ENCODE results near the gene PCYOX1L. TPM values are rescaled to one million over a fixed set of nuclear protein-coding genes. Genes with fewer than 3 reads are reported as not detected.

PCYOX1L gene
- total RNA-seq, 1 experiment from 2014 or later: 8.3 TPM

DNA sequence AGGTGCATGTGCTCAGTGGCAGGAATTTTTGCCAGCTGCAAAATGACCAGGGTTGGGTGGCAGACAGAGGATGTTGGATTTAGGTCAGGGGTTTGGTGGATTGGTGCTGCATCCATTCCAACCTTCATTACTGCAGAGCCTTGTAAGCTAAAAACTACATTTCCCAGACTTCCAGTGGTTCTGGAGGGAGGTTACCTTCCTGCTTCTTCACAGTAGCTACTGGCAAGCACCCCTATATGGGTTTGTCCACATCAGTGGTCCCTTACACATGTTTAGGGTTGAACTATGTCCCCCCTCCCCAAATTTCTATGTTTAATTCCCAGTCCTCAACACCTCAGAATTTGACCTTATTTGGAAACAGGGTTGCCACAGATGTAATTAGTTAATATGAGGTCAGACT is 41.9 kb downstream of the PCYOX1L start:
- CTCF ChIA-PET: no interaction called here

DNA sequence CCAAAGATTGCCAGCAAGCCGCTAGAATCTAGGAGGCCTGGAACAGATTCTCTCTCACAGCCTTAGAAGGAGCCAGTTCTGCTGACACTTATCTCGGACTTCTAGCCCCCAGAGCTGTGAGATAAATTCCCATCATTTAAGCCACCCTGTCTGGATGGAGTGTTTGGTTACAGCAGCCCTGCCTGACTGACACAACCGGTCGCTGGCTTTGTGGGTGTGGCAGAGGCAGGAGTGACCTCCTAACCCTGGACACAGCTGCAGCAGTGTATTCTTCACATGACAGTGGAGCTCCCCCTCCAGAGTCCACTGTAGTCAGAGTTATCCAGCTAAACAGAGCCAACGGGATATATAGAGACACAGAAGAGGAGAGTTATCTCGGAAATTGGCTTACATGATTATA is 42.5 kb downstream of the PCYOX1L start:
- BruUV-seq (replicated peaks): no TSS peak
- H2AFZ ChIP-seq: no peak overlapping the region
- TF ChIP-seq, protein P1, sequence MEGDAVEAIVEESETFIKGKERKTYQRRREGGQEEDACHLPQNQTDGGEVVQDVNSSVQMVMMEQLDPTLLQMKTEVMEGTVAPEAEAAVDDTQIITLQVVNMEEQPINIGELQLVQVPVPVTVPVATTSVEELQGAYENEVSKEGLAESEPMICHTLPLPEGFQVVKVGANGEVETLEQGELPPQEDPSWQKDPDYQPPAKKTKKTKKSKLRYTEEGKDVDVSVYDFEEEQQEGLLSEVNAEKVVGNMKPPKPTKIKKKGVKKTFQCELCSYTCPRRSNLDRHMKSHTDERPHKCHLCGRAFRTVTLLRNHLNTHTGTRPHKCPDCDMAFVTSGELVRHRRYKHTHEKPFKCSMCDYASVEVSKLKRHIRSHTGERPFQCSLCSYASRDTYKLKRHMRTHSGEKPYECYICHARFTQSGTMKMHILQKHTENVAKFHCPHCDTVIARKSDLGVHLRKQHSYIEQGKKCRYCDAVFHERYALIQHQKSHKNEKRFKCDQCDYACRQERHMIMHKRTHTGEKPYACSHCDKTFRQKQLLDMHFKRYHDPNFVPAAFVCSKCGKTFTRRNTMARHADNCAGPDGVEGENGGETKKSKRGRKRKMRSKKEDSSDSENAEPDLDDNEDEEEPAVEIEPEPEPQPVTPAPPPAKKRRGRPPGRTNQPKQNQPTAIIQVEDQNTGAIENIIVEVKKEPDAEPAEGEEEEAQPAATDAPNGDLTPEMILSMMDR (conservative IDR thresholded peaks at IDR 0.05): no peak
- TF ChIP-seq EZH2 (IDR thresholded peaks at IDR 0.05; ENCODE audit: low read depth): no peak
- peak in 1 of 2 experiments; percentile 25 for DNase-seq
- H3K4me1 ChIP-seq (replicated peaks; ENCODE audit: insufficient read depth): peaks cover 11% of the 10 kb centered on the region
- CTCF ChIA-PET: no interaction called here
- no peak overlapping the region for H3K4me3 ChIP-seq
- no peaks in the 10 kb centered on the region for H3K9me3 ChIP-seq (ENCODE audit: insufficient read depth, low read depth)
- no peaks in the 10 kb centered on the region for H3K79me2 ChIP-seq (ENCODE audit: low read depth)
- intact Hi-C loops (cut with micrococcal nuclease; ENCODE audit: unreplicated experiment): no loop called here
- H3K27me3 ChIP-seq (ENCODE audit: insufficient read depth, low read depth): no peaks in the 10 kb centered on the region
- H3K9me2 ChIP-seq (ENCODE audit: insufficient read depth): no peaks in the 10 kb centered on the region
- H4K20me1 ChIP-seq (ENCODE audit: insufficient read depth): no peaks in the 10 kb centered on the region
- H3K36me3 ChIP-seq (ENCODE audit: low read depth): no peaks in the 10 kb centered on the region
- H3F3A ChIP-seq (ENCODE audit: insufficient read depth, low read depth): peaks cover 8% of the 10 kb centered on the region; the same call in 1 of the 2 replicates
- H3K27ac ChIP-seq: no peak overlapping the region
- no peak overlapping the region for H3K4me2 ChIP-seq
- POLR2A ChIA-PET (ENCODE audit: unreplicated experiment): interaction anchor here (0.5 to 0.6 kb wide), 2 partner anchors 11 to 47 kb away, joined by 3 to 5 read pairs; no protein-coding TSS in a partner anchor

More for the DNA sequence above, 41.9 kb downstream of the PCYOX1L start:
- H3K4me1 ChIP-seq (replicated peaks; ENCODE audit: insufficient read depth): peaks cover 7% of the 10 kb centered on the region
- BruUV-seq (replicated peaks): no TSS peak
- no peak overlapping the region for H3K4me2 ChIP-seq
- no peaks in the 10 kb centered on the region for H3K36me3 ChIP-seq (ENCODE audit: low read depth)
- H2AFZ ChIP-seq: no peak overlapping the region
- DNase-seq: no peak
- POLR2A ChIA-PET (ENCODE audit: unreplicated experiment): interaction anchor here (0.5 kb wide), 1 partner anchor 46 kb away, joined by 3 read pairs; no protein-coding TSS in a partner anchor
- H3F3A ChIP-seq (ENCODE audit: insufficient read depth, low read depth): peaks cover 8% of the 10 kb centered on the region; the same call in 1 of the 2 replicates
- TF ChIP-seq, protein P1 (conservative IDR thresholded peaks at IDR 0.05): no peak
- no peak for TF ChIP-seq EZH2 (IDR thresholded peaks at IDR 0.05; ENCODE audit: low read depth)
- no peaks in the 10 kb centered on the region for H3K27me3 ChIP-seq (ENCODE audit: insufficient read depth, low read depth)
- H4K20me1 ChIP-seq (ENCODE audit: insufficient read depth): no peaks in the 10 kb centered on the region
- no peaks in the 10 kb centered on the region for H3K9me2 ChIP-seq (ENCODE audit: insufficient read depth)
- H3K9me3 ChIP-seq (ENCODE audit: insufficient read depth, low read depth): no peaks in the 10 kb centered on the region
- no peaks in the 10 kb centered on the region for H3K79me2 ChIP-seq (ENCODE audit: low read depth)
- intact Hi-C loops (cut with micrococcal nuclease; ENCODE audit: unreplicated experiment): no loop called here
- no peak overlapping the region for H3K4me3 ChIP-seq
- no peak overlapping the region for H3K27ac ChIP-seq

DNA sequence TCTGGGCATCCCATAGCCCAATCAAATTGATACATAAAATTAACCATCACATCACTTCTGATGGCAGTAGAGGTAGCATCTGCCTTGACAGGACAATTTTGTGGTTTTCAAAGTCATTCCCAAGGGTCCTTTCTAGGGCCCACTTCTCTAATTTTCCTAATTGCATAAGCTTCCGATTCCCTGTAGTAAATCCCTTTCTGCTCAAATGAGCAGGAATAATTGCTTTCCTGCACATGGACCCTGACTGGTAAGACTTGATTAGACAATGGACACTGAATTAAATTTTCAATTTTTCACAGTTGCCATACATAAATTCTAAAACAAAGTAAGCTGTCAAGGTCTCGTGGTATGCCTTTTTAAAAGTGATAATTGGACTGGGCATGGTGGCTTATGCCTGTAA is 43.2 kb downstream of the PCYOX1L start:
- Histone ChIP-seq H3K4me1 (replicated peaks; ENCODE audit: insufficient read depth) (peaks cover 11% of the 10 kb centered on the region), H2AFZ (no peak overlapping the region), H3K27ac (no peak overlapping the region), H3K36me3 (ENCODE audit: low read depth) (no peaks in the 10 kb centered on the region), H4K20me1 (ENCODE audit: insufficient read depth) (no peaks in the 10 kb centered on the region), H3K9me2 (ENCODE audit: insufficient read depth) (no peaks in the 10 kb centered on the region), H3K9me3 (ENCODE audit: insufficient read depth, low read depth) (no peaks in the 10 kb centered on the region), H3K27me3 (ENCODE audit: insufficient read depth, low read depth) (no peaks in the 10 kb centered on the region), H3K4me2 (no peak overlapping the region), H3F3A (ENCODE audit: insufficient read depth, low read depth) (peaks cover 8% of the 10 kb centered on the region; the same call in 1 of the 2 replicates), H3K79me2 (ENCODE audit: low read depth) (no peaks in the 10 kb centered on the region), H3K4me3 (no peak overlapping the region)
- CTCF ChIA-PET: interaction anchor here (0.6 kb wide), 1 partner anchor 130 kb away, joined by 3 read pairs; no protein-coding TSS in a partner anchor
- no peak for TF ChIP-seq EZH2 (IDR thresholded peaks at IDR 0.05; ENCODE audit: low read depth)
- no peak for DNase-seq
- POLR2A ChIA-PET (ENCODE audit: unreplicated experiment): interaction anchor here (0.5 kb wide), 1 partner anchor 12 kb away, joined by 4 read pairs; no protein-coding TSS in a partner anchor
- no TSS peak for BruUV-seq (replicated peaks)
- intact Hi-C loops (cut with micrococcal nuclease; ENCODE audit: unreplicated experiment): no loop called here

DNA sequence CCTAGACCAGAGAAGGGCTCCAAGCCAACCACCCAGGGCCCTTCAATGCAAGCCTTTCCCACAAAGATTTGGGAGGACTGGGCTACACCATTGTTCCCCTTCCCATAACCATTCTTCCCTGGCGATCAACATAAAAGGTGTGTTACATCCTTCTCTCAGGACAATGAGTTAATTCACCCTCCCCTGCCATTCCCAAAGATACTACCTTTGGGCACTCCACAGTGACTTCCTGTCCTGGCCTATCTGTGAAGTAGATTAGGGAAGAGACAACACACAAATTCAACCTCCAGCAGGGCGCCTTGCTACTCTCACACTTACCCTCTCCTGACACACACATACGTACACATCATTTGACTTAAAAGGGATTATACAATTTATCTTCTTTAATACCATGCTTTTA is 44.4 kb downstream of the PCYOX1L start:
- no TSS peak for BruUV-seq (replicated peaks)
- no peak for DNase-seq
- no peak overlapping the region for H3K4me3 ChIP-seq
- no peaks in the 10 kb centered on the region for H3K36me3 ChIP-seq (ENCODE audit: low read depth)
- H2AFZ ChIP-seq: no peak overlapping the region
- H3K27ac ChIP-seq: no peak overlapping the region
- no peaks in the 10 kb centered on the region for H4K20me1 ChIP-seq (ENCODE audit: insufficient read depth)
- no peaks in the 10 kb centered on the region for H3K9me3 ChIP-seq (ENCODE audit: insufficient read depth, low read depth)
- intact Hi-C loops (cut with micrococcal nuclease; ENCODE audit: unreplicated experiment): no loop called here
- H3K9me2 ChIP-seq (ENCODE audit: insufficient read depth): no peaks in the 10 kb centered on the region
- no peaks in the 10 kb centered on the region for H3K79me2 ChIP-seq (ENCODE audit: low read depth)
- peaks cover 11% of the 10 kb centered on the region for H3K4me1 ChIP-seq (replicated peaks; ENCODE audit: insufficient read depth)
- peaks cover 8% of the 10 kb centered on the region; the same call in 1 of the 2 replicates for H3F3A ChIP-seq (ENCODE audit: insufficient read depth, low read depth)
- H3K27me3 ChIP-seq (ENCODE audit: insufficient read depth, low read depth): no peaks in the 10 kb centered on the region
- ChIA-PET POLR2A (ENCODE audit: unreplicated experiment) (no interaction called here), CTCF (interaction anchor here (0.7 kb wide), 1 partner anchor 83 kb away, joined by 8 read pairs; no protein-coding TSS in a partner anchor)
- TF ChIP-seq, protein P1 (conservative IDR thresholded peaks at IDR 0.05): no peak
- TF ChIP-seq EZH2 (IDR thresholded peaks at IDR 0.05; ENCODE audit: low read depth): no peak
- H3K4me2 ChIP-seq: no peak overlapping the region

All from PC-9 (cell line).